ENCODE data around the gene SYCE3. TPM values are rescaled to one million over a fixed set of nuclear protein-coding genes. Genes with fewer than 3 reads are reported as not detected.
A peak's percentile ranks its signal among the peaks of the same experiment; 100 is the strongest.

SYCE3 gene
- total RNA-seq, 1 donor from 2014 or later = not detected

GRCh38 chr22:50599816-50600455 is 37.2 kb upstream of the SYCE3 start:
- peak overlapping the region; percentile 88 for H3K4me2 ChIP-seq
- no peaks in the 10 kb centered on the region for H3K36me3 ChIP-seq
- H3K27ac ChIP-seq = no peak overlapping the region
- Mint-ChIP-seq H3K36me3 (peaks cover 16% of the 10 kb centered on the region), H3K4me3 (peak overlapping the region; percentile 89), H3K9me3 (peaks cover 2% of the 10 kb centered on the region), H3K27me3 (ENCODE audit: insufficient read depth, low read depth) (peaks cover 15% of the 10 kb centered on the region), H3K4me1 (peaks cover 19% of the 10 kb centered on the region), H3K27ac (peak overlapping the region; percentile 58)
- DNase-seq (ENCODE audit: low spot score) = peak; percentile 88
- TF ChIP-seq EZH2phosphoT487 (IDR thresholded peaks at IDR 0.05) (no peak), EZH2 (IDR thresholded peaks at IDR 0.05) (no peak), CTCF (IDR thresholded peaks at IDR 0.05) (no peak)
- H3K9ac ChIP-seq = no peak overlapping the region
- H3K27me3 ChIP-seq = peaks cover 70% of the 10 kb centered on the region
- H3F3A ChIP-seq (ENCODE audit: low read depth) = no peaks in the 10 kb centered on the region
- H4K20me1 ChIP-seq (ENCODE audit: low read depth) = peaks cover 21% of the 10 kb centered on the region
- H2AFZ ChIP-seq (replicated peaks) = no peak overlapping the region
- H3K79me2 ChIP-seq (ENCODE audit: low read depth) = no peaks in the 10 kb centered on the region
- no peaks in the 10 kb centered on the region for H3K9me3 ChIP-seq (ENCODE audit: low read depth)
- peaks cover 4% of the 10 kb centered on the region for H3K4me1 ChIP-seq
- peak overlapping the region; percentile 39 for H3K4me3 ChIP-seq

DNA sequence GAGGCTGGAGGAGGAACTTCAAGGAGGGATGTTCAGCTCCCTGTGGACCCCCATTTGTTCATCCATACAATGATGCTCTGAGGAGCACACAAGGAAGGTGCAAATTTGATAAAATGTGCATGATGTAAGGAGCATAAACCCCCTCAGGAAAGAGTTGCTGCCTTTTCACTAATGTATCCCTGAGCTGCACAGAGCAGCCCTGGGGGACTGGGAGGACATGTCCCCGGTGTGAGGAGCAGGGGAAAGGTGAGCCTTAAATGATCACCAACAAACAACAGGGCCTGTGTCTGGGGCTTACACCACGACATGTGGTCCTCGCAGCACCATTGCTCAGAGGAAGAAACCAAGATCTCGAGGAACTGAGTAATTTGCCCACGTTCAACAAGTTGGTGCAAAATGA is 34.4 kb upstream of the SYCE3 start:
- H3K4me3 ChIP-seq = no peak overlapping the region
- no peaks in the 10 kb centered on the region for H3F3A ChIP-seq (ENCODE audit: low read depth)
- Mint-ChIP-seq H3K4me1 (peaks cover 11% of the 10 kb centered on the region), H3K27ac (no peak overlapping the region), H3K27me3 (ENCODE audit: insufficient read depth, low read depth) (peaks cover 16% of the 10 kb centered on the region), H3K4me3 (peak overlapping the region; percentile 3), H3K9me3 (peaks cover 2% of the 10 kb centered on the region), H3K36me3 (peaks cover 18% of the 10 kb centered on the region)
- H2AFZ ChIP-seq (replicated peaks) = no peak overlapping the region
- TF ChIP-seq EZH2phosphoT487 (IDR thresholded peaks at IDR 0.05) (no peak), CTCF (IDR thresholded peaks at IDR 0.05) (no peak), EZH2 (IDR thresholded peaks at IDR 0.05) (no peak)
- no peak overlapping the region for H3K9ac ChIP-seq
- peaks cover 43% of the 10 kb centered on the region for H3K27me3 ChIP-seq
- H3K36me3 ChIP-seq = no peaks in the 10 kb centered on the region
- no peak overlapping the region for H3K27ac ChIP-seq
- no peaks in the 10 kb centered on the region for H3K79me2 ChIP-seq (ENCODE audit: low read depth)
- no peak overlapping the region for H3K4me2 ChIP-seq
- peaks cover 4% of the 10 kb centered on the region for H3K4me1 ChIP-seq
- no peak for DNase-seq (ENCODE audit: low spot score)
- no peaks in the 10 kb centered on the region for H3K9me3 ChIP-seq (ENCODE audit: low read depth)
- peaks cover 20% of the 10 kb centered on the region for H4K20me1 ChIP-seq (ENCODE audit: low read depth)

DNA sequence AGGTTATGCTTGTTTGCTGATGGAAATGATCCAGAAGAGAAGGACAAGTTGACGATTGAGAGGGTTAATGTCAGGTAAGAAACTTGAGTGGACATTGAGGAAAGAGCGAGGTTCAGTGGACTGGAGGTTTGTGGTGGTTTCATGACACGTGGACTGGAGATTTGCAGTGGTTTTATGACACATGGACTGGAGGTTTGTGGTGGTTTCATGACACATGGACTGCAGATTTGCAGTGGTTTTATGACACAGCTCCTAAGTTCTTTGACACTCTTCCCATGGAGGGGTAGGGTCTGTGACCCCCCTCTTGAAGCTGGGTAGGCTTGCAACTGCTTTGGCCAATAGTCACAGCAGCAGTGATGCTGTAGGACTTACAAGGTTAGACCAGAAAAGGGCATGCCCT is 32.5 kb upstream of the SYCE3 start:
- Histone ChIP-seq H3K36me3 (no peaks in the 10 kb centered on the region), H3K4me3 (no peak overlapping the region), H3K27me3 (peaks cover 24% of the 10 kb centered on the region), H4K20me1 (ENCODE audit: low read depth) (peaks cover 9% of the 10 kb centered on the region), H3K4me1 (no peaks in the 10 kb centered on the region), H3K27ac (no peak overlapping the region), H2AFZ (replicated peaks) (no peak overlapping the region), H3F3A (ENCODE audit: low read depth) (no peaks in the 10 kb centered on the region), H3K9me3 (ENCODE audit: low read depth) (no peaks in the 10 kb centered on the region), H3K79me2 (ENCODE audit: low read depth) (no peaks in the 10 kb centered on the region), H3K9ac (no peak overlapping the region), H3K4me2 (no peak overlapping the region)
- TF ChIP-seq EZH2 (IDR thresholded peaks at IDR 0.05) (no peak), CTCF (IDR thresholded peaks at IDR 0.05) (no peak), EZH2phosphoT487 (IDR thresholded peaks at IDR 0.05) (no peak)
- Mint-ChIP-seq H3K27me3 (ENCODE audit: insufficient read depth, low read depth) (peaks cover 14% of the 10 kb centered on the region), H3K9me3 (peaks cover 2% of the 10 kb centered on the region), H3K36me3 (peaks cover 17% of the 10 kb centered on the region), H3K4me3 (no peak overlapping the region), H3K27ac (no peak overlapping the region), H3K4me1 (peaks cover 5% of the 10 kb centered on the region)
- DNase-seq (ENCODE audit: low spot score) = no peak
